Astrocyte of the cerebellum (primary cell): ENCODE measurements around the gene UQCC2.

Experiments used
- DNase-seq: peaks from one replicate; pipeline ENCODE4 v3.0.0-alpha.2; 2011; ENCODE audit warnings: low read depth
- H3K4me3 ChIP-seq: 2 replicates; pipeline ENCODE4 v1.5.1; 2011; ENCODE audit warnings: mild to moderate bottlenecking, low read depth, low read length, moderate library complexity
- CTCF ChIP-seq: IDR thresholded peaks from 2 replicates; pipeline ENCODE4 v1.5.1; 2012; ENCODE audit warnings: low read length, low read depth, moderate library complexity, mild to moderate bottlenecking; ENCODE audit errors: missing control alignments
- in situ Hi-C: cut with HindIII; loops from 2 replicates; pipeline ENCODE4 v1.10.0; 2017; ENCODE audit warnings: low sequenced_read_pairs

UQCC2 gene

GRCh38 chr6:33710296-33711121, 991 bp downstream of the UQCC2 start:
- in situ Hi-C loops, result loop anchor here (10.0 kb wide), 1 partner anchor 106 kb away; no protein-coding TSS in a partner anchor
- H3K4me3 ChIP-seq, result peak overlapping the region; percentile 91
- no peak for DNase-seq
- TF ChIP-seq CTCF, result no peak

DNA sequence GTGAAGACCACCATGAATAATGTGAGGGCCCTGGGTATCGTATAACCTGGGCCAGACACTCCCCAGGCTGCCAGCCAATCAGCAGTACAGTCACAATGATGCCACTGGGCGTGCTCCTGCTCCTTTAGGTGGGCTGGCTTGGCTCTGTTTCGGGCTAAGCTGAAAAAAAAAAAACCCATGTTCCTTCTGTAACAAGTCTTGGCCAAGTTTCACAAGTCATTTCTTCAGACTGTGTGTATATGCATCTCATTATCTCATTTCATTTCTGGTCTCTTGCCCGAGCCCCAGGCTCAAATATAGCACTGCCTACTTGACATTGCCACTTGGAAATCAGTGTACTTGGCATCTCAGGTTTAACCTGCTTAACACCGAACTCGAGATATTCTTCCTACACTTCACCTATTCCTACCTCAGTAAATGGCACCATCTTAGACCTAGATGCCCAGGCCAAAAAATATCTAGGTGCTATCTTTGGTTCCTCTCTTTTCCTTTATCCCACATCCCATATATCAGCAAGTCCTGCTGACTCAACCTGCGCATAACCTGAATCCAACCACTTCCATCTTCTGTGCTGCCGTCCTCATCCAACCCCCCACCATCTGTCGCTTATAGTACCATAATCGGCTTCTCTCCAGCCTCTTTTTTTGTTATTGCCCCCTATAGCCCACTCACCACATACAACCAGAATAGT, 1.8 kb downstream of the UQCC2 start:
- no peak overlapping the region for H3K4me3 ChIP-seq
- no peak for DNase-seq
- no peak for TF ChIP-seq CTCF
- in situ Hi-C loops, result loop anchor here (10.0 kb wide), 1 partner anchor 105 kb away; no protein-coding TSS in a partner anchor

- TF ChIP-seq CTCF, result no peak
- no peak overlapping the region for H3K4me3 ChIP-seq
- no peak for DNase-seq
- in situ Hi-C loops, result no loop called here
Measured at GRCh38 chr6:33708516-33709204, 2.8 kb downstream of the UQCC2 start.

GRCh38 chr6:33707771-33708170, 3.7 kb downstream of the UQCC2 start:
- no peak for TF ChIP-seq CTCF

GRCh38 chr6:33705955-33706725, 5.4 kb downstream of the UQCC2 start:
- in situ Hi-C loops, result no loop called here
- no peak for TF ChIP-seq CTCF
- DNase-seq, result no peak
- H3K4me3 ChIP-seq, result no peak overlapping the region

More at GRCh38 chr6:33707771-33708170, 3.7 kb downstream of the UQCC2 start:
- H3K4me3 ChIP-seq, result no peak overlapping the region
- in situ Hi-C loops, result no loop called here
- DNase-seq, result no peak
